Activated effector memory CD4-positive, alpha-beta T cell treated with Interleukin-2 at 50 U/mL for 16 hours (primary cell): ENCODE measurements around the gene ZMPSTE24.

Experiments
- DNase-seq: peaks from one replicate; pipeline ENCODE4 v3.0.0-alpha.2; 2020

Gene ZMPSTE24

DNA sequence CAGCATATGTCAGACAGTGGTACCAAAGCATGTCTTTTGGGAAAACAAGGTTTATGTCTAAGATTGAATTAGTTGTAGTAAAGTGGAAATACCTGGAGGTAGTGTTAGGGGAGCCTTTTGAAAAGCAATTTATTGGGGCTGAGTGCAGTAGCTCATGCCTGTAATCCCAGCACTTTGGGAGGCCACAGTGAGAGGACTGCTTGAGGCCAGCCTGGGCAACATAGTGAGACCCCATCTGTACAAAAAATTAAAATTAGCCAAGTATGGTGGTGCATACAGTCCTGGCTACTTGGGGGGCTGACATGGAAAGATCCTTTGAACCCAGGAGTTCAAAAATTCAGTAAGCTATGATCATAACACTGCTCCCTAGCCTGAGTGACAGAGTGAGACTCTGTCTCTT is 7.3 kb downstream of the ZMPSTE24 start:
- no peak for DNase-seq

DNA sequence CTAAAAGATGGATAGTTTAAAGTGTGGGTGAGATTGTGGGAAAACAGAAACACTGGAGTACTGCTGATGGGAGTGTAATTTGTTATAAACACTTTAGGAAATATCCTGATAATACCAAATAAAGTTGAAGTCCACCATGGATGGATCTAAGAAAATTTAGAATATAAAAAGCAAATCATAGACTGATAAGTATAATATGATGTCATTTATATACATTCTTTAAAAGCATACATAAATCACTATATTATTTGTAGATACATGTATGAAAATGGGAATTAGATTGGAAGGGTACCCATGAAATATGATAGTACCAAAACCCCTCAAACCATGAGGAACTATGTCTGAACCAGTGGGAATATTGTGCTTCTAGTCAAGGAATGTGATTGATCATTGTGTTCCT is 7.9 kb downstream of the ZMPSTE24 start:
- DNase-seq = no peak

DNA sequence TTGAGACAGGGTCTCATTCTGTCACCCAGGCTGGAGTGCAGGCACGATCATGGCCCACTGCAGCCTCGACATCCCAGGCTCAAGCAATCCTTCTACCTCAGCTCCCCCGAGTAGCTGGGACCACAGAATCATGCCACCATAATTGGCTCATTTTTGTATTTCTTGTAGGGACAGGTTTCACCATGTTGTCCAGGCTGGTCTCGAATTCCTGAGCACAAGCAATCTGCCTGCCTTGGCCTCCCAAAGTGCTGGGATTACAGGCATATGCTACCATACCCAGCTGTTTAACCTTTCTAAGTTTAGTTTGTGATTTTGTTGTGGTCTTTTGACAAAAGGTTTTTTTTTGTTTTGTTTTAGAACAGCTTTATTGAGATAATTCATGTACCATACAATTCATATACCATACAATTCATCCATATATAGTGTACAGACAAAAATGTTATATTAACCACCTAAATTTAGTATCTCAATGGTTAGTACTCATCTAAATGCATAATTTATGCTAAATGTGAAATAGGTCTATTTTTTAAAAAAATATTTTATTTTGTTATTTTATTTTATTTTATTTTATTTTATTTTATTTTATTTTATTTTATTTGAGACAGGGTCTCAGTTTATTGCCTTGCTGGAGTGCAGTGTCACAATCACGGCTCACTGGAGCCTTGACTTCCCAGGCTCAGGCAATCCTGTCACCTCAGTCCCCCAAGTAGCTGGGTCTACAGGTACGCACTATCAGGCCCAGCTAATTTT is 8.9 kb downstream of the ZMPSTE24 start:
- DNase-seq = no peak

DNA sequence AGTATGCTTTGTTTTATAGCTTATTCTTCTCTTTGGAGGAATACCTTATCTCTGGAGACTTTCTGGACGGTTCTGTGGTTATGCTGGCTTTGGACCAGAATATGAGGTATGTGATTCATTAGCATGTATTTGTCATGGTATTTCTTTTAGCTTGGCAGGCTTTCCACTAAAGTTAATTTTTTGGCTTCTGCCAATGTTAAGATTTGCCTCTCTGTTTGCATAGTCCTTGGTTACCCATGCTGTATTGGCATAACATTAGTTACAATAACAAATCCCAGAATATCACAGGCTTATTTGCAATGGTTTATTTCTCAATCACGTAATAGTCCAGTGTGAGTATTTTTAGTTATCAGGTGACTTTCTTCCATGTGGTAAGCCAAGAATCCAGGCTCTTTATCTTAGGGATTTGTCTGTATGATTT is 9.7 kb downstream of the ZMPSTE24 start:
- DNase-seq = no peak

DNA sequence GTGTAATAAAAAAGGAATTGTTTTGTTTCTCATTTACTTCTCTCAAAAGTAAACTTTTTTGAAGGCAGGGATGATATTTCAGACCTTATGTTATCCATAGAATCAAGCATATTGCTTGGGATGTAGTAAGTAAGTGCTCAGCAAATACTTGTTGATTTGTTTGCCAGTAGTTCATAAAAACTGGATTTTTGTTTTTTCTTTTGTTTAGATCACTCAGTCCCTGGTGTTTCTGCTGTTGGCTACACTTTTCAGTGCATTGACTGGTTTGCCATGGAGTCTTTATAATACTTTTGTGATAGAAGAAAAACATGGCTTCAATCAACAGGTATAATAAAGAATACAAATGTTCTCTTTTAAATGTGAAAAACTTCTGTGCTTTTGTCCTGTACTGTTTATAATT is 10.2 kb downstream of the ZMPSTE24 start:
- no peak for DNase-seq

DNA sequence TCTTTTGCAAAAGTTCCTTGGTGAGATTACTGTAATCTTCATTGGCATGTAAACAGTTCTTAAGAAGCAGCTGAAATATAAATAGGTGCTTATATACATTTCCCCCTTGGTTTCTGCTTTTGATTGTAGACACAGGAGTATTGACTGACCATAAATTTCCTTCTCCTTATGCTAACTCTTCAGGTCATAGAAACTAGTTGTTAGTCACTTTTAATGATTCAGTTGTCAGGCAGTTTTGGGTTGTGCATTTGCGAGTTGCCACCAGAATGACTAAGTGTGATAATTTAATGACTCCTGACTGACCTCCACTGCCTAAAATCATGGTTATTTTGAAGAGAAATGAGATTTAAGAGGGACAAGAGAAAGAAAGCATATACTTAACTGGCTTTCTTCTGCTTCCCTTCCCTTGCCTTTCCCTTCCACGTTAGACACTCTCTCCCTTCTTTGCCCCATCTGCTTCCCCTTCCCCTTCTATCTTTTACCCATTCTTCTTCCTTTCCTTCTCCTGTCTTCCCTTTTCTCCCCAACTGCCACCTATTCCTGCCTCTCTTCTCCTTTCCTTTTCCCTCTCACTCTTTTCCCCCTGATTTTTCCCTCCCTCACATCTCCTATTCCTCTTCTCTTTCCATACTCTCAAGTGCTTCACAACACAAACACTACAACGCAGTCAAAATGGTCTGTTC is 12.3 kb downstream of the ZMPSTE24 start:
- no peak for DNase-seq

DNA sequence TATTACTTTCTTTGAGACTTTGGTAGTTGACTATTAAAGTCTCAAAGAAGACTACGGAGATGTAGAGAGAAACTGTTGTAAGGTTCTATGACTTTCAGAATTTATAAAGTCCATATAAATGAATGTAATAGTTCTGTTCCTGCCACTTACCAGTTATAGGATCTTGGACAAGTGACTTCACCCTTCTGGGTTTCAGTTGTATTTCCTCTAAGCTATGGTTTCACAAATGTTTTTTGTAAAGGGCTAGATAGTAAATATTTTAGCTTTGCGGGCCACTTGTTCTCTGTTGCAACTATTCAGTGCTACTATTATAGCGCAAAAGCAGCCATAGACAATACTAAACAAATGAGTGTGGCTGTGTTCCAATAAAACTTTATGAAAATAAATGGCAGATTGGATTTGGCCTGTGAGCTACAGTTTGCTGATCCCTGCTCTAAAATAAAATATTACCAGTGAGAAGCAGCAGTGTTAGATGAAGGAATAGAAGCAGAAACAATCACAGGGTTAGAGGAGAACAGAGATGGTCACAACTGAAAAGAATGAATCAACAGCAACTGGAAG is 14.7 kb downstream of the ZMPSTE24 start:
- no peak for DNase-seq

DNA sequence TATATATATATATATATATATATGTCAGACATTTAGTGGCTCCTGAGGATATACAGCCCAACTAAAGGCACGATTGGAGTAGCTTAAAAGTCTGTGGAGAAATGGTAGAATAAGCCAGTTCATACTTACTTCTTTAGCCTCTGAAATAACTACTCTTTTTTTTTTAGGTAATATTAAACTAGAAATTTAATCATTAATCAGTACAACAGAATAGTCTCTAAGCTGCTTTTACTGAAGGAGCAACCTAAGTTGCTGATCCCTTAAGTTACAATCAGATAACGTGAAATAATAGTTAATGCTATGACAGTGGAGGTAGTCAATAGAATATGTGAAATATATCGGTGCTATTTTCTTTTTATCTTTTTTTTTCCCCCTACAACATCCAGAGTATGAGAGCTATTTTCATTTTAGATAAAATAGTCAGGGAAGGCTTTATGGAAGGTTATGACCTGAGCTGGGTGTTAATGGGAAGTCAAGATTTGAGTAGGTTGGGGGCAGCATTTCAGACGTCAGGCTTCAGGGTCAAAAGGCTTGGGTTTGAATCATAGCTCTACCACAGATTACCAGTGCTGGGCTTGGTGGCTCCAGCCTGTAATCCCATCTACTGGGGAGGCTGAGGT is 15.6 kb downstream of the ZMPSTE24 start:
- DNase-seq = no peak

DNA sequence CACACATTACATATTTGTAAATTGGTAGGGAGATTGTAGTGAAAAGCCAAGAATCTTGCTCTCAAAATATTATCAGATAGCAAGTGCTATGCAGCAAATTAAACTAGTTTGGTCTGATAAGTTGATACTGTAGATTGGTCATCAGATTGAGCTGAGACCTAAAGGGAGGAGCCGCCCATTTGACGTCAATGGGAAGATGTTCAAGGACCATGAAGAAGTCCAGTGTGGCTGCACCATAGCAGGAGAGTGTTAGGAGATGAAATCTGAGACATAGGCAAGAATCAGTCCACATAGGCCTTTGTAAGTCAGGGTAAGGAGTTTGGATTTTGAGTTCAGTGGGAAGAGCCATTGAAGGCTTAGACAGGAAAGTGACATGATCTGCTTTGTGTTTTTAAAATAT is 16.3 kb downstream of the ZMPSTE24 start:
- no peak for DNase-seq

DNA sequence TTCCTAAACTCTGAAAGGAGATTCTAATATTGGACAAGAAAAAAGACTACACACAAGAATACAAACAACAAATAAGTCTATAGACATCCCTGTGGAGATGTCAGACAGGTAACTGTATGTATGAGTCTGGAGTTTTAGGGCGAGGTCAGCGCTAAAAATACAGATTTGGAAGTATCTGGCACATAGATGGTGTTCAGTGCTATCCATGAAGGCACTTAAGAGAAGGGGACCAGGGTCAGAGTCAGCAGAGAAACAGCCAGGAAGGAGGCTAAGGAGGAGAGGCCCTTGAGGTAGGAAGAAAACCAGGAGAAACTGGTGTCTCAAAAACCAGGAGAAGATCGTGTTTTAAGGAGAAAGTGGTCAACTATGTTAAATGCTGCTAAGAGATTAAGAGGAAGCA is 18.1 kb downstream of the ZMPSTE24 start:
- no peak for DNase-seq

DNA sequence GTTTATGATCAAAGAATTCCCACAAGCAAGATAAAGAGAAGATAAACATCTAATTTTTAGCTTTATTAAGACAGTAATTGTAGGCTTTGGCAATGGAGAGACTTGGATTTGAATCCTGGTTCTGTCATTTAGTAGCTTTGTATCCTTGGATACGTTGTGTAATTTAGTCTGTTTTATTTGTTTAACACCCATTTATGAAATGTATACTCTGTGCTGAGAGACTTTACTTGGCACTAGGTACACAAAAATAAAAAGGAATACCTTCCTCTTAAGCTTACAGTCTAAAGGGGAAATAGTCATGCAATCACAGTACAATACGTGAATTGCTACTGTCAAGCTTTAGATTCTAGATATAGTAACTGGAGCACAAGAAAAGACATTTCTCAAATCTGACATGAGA is 23.8 kb downstream of the ZMPSTE24 start:
- no peak for DNase-seq

DNA sequence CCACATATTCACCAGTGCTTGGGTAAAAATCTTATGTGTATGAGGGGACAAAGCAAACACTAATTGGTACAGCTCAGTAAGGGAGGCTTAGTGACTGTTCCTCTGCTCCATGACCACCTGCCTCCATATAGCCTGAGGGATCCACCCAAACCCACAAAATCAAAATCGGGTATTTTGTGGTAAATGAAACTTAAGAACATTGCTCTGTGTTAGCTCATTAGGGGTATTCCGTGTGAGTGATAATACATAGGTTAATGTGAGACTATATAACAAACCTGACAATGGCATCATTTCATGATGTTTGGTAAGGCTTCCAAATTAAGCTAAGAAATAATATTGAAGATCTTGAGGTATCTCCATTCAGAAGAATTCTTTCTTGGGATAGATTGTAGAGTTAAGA is 33.3 kb downstream of the ZMPSTE24 start:
- no peak for DNase-seq

DNA sequence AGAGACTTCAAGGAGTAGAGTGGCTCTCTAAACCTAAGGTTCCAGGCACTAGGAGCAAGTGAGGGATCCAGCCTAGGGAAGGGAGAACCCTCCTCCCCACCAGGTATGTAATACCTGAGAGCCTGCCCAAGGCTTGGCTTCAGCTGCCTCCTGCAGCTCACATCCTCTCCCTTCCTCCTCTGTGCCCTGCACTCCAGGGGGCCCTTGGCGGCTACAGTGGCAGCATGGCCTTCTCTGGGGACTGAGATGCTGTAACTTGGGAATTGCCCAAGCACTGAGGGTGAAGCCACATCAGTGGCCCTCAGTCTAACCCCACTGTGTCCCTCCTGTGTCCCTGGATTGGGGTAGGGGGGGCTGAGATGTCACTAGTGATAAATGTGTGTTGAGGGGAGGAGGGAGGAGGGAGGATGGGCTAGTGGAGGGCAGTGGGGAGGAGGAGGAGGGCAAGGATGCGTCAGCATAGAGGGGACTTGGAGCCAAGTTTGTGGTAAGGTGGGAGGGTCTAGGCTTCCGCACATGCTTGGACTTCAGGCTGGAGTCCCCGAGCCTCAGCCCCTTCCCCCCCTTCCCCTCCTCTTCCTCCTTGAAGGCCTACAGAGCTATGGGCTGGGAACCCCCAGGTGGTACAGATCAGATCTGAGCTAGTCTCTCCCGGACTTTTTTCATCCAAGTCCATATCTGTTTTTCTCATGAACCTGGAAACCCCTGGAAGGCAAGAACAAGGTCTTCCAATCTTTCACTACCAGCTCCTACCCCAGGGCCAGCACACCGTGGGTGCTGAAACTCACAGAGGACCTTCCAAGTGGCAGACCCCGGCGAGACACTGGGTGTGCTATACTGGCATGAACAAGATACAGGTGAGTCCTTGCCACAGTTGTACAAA is 41.6 kb downstream of the ZMPSTE24 start:
- no peak for DNase-seq

DNA sequence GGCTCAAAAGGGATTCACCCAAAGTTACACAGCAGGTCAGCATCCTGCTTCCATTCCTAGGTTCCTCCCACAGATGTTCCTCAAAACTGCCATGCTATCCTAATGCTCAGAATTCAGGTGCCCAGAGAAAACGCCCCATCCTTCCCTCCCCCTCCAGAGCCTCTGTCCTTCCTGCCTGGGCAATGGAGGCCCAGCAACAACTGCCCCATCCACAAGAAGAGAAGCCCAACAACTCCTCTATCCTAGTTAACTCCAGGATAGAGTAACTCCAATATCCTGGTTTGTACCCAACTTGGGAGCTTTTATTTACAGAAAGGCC is 42.2 kb downstream of the ZMPSTE24 start:
- no peak for DNase-seq

DNA sequence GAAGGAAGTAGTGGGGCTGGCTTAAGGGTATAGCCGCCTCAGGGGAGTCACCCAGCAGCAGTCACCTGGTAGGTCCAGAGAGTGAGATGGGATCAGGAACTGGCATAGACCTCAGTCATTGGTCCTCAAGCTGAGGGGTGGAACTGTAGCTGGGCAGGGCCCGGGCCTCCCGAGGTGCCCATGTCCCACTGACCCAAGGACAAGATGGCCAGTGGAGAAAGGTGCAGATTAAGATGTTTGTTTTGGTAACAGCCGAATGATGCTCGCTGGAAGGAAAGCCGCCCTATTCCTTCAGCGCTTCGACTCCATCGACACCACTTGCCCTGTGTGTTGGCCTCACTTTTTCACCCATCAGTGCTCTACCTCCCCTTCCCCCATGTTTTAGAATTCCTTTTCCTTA is 42.6 kb downstream of the ZMPSTE24 start:
- no peak for DNase-seq

DNA sequence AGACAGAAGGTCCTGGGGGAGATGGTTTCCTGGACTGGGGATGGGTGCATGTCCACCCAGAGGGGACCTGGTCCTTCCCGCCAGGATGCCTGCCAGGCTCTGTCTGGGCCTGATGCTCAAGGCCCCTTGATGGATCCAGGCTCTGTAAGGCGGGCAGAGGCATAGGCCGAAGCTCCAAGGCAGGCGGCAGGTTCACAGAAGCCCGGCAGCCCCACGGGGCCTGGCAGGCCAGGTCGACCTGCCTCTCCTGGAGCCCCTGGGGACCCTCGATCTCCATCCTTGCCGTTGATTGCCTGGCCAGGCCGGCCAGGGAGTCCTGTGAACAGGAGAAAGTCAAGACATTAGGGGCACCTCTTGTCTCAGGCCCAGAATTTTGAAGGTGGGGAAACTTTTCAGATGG is 43.0 kb downstream of the ZMPSTE24 start:
- no peak for DNase-seq

DNA sequence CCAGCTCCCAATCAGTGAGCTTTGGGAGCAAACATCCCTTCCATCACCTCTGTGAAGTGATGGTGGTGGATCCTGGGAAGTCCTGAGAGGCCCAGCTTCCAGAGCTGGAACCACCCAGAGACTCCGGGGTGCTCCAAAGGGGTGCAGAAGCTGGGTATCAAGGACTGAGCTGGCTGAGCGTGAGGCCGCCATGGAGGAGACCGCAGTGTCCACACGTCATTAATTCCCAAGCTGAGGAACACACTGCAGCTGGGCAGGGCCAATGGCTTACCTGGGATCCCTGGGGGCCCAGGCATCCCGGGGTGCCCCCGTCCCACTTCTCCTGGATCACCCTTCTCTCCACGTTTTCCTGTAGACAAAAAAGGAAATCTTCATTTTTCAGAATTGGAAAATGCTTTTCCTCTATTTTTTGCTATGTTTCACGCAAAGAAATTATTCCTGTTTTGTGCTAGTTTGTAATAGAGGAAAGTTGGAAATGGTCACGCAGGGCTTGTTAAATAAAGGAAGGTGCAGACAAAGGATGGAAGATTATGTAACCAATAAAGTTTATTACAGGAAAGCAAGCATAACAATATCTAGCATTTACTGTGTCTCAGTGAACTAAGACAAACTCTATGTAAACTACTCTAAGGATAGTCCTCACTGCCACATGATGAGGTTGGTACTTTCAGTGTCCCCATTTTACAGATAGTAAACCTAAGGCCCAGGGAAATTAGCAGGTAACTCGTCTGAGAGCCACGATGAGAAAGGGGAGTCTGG is 43.7 kb downstream of the ZMPSTE24 start:
- DNase-seq = no peak

DNA sequence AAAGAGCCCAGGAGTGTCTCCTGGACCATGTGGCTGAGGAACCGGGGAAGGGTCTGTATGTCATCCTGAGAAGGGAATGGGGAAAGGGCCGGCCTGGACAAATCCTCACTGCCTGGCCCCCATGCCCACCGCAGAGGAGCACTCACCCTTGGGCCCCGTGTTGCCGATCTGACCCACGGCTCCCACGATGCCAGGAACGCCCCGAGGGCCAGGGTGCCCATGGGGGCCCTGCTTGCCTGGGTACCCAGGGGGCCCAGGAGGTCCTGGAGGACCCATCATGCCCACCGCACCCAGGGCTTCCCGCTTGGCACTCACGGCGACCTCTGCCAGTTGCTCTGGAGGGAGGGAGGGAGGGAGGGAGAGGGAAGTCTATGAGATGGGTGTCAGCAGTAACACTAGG is 44.4 kb downstream of the ZMPSTE24 start:
- no peak for DNase-seq

DNA sequence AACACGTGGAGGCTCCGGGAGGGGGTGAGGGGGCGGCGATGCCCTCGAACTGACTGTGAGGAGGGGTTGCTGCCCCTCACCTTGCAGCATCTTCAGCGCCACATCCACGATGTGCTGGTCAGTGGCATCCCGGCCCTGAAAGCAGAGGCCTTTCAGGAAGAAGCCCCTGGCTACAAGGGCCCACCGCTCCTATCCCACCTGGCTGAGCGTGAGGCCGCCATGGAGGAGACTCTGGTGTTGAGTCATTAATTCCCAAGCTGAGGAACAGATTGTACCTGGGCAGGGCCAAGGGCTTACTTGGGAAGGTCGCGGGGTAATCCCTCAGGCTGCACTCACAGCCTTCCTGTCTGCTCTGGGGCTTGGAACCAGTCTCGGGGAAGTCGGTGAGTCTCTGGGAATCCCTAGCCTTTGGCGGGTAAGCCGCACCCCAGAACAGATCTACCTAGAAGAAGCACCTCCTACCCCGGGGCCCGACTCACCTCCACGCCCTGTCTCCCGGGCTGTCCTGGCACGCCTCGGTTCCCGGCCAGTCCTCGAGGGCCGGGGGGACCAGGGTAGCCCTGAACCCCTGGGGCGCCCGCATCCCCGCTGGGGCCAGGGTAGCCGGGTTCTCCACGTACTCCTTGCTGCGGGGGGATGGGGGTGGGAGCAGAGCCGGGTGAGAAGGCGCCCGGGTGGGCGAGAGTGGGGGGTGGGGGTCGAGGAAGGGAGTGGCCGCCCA is 45.2 kb downstream of the ZMPSTE24 start:
- DNase-seq = no peak

DNA sequence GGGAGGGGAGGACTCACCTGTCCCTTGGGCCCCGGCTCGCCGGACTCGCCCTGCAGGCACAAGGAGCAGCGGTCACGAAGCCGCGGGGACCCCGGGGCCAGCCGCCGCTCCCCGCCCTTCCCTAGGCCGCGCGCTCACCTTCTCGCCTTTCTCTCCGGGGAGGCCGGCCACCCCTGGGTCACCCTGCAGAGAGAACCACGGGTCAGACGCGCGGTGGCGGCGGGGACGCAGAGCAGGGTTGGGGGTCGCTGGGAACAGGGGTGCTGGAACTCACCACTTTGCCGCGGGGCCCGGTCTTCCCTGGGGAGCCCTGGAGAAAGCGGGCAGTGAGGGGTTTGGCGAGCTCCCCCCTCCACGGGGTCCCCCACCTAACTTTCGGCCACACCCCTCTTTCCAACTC is 45.8 kb downstream of the ZMPSTE24 start:
- DNase-seq = no peak

DNA sequence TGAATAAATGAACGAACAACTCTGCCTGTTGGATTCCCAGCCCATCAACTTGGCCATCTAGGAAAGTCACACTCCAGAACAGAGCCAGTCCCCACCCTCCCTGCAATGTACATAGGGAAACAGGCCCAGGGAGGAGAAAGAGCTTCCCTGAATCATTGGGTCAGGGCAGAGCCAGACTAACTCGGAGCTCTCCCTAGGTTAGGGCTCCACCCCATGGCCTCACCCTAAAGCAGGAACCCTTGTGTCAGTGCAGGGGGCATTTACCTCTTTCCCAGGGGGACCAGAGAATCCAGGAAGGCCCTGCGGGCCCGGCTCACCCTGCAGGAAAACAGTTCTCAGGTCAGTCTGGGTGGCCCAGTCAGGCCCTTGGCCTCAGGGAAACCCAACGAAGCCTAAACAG is 47.4 kb downstream of the ZMPSTE24 start:
- DNase-seq = no peak

DNA sequence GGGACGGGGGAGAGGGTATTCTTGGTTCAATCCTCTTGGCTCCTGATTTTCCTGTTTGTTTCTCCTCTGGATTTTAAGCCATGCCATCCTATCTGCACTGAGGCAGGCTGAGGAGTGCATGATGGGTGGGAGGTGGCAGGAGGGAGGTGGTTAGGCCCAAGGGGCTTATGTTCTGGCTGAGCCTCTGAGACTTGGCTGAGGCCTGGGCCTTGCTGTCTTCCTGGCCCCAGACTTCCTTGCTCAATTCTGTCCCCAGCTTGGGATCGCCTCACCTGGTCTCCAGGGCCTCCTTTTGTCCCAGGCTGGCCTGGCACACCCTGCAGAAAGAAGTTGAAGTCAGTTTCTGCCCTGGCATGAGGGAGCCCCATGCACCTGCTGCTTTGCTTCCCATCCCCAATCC is 47.8 kb downstream of the ZMPSTE24 start:
- DNase-seq = no peak
